ENCODE data around the gene SDCCAG8. TPM values are rescaled to one million over a fixed set of nuclear protein-coding genes. Genes with fewer than 3 reads are reported as not detected.

SDCCAG8 gene
- total RNA-seq, 6 experiments from 2014 or later = 13.4 to 20.6 (median 15.6) TPM

GRCh38 chr1:243399561-243400155 is 143.8 kb downstream of the SDCCAG8 start:
- no peak overlapping the region for H3K4me3 ChIP-seq
- intact Hi-C loops (cut with DNase I) = loop anchor here in 1 of 2 donors (10.0 kb wide), 1 partner anchor 45 kb away; no protein-coding TSS in a partner anchor
- no peak overlapping the region for H3K27ac ChIP-seq
- DNase-seq = no peak
- no peaks in the 10 kb centered on the region for H3K9me3 ChIP-seq
- H3K27me3 ChIP-seq = no peaks in the 10 kb centered on the region
- H3K36me3 ChIP-seq = no peaks in the 10 kb centered on the region
- no peak for TF ChIP-seq POLR2A (IDR thresholded peaks at IDR 0.05)
- no peak for TF ChIP-seq CTCF (IDR thresholded peaks at IDR 0.05)
- ATAC-seq = no peak
- H3K4me1 ChIP-seq = peaks cover 0 to 14% (median 0%) of the 10 kb centered on the region in 4 donors
- 96% methylated on average over 9 of the region's 15 CpGs for WGBS (ENCODE audit: insufficient coverage, low coverage, low lambda C conversion rate, missing lambda C conversion rate)

- intact Hi-C loops (cut with DNase I) = loop anchor here in 1 of 2 donors (10.0 kb wide), 1 partner anchor 48 kb away; no protein-coding TSS in a partner anchor
- Histone ChIP-seq H3K36me3 (no peaks in the 10 kb centered on the region), H3K27me3 (no peaks in the 10 kb centered on the region), H3K4me1 (peaks cover 0 to 9% (median 0%) of the 10 kb centered on the region in 4 donors), H3K9me3 (no peaks in the 10 kb centered on the region), H3K4me3 (no peak overlapping the region), H3K27ac (no peak overlapping the region)
- no peak for ATAC-seq
- no peak for TF ChIP-seq CTCF (IDR thresholded peaks at IDR 0.05)
- no peak for TF ChIP-seq POLR2A (IDR thresholded peaks at IDR 0.05)
- DNase-seq = no peak
- 100% methylated on average over 6 of the region's 6 CpGs for WGBS (ENCODE audit: insufficient coverage, low coverage, low lambda C conversion rate, missing lambda C conversion rate)
Measured at GRCh38 chr1:243402868-243403267, 147.0 kb downstream of the SDCCAG8 start.

- Histone ChIP-seq H3K36me3 (no peaks in the 10 kb centered on the region), H3K27ac (no peak overlapping the region), H3K9me3 (no peaks in the 10 kb centered on the region), H3K4me1 (peaks cover 0 to 1% (median 0%) of the 10 kb centered on the region in 4 donors), H3K4me3 (no peak overlapping the region), H3K27me3 (no peaks in the 10 kb centered on the region)
- intact Hi-C loops (cut with DNase I) = loop anchor here in 1 of 2 donors (10.0 kb wide), 1 partner anchor 52 kb away; no protein-coding TSS in a partner anchor
- 97% methylated on average over 6 of the region's 7 CpGs for WGBS (ENCODE audit: insufficient coverage, low coverage, low lambda C conversion rate, missing lambda C conversion rate)
- ATAC-seq (no peak), DNase-seq (no peak)
- no peak for TF ChIP-seq POLR2A (IDR thresholded peaks at IDR 0.05)
- no peak for TF ChIP-seq CTCF (IDR thresholded peaks at IDR 0.05)
Measured at GRCh38 chr1:243406424-243406823, 150.6 kb downstream of the SDCCAG8 start.

- intact Hi-C loops (cut with DNase I) = loop anchor here in 1 of 2 donors (10.0 kb wide), 1 partner anchor 53 kb away; no protein-coding TSS in a partner anchor
- Histone ChIP-seq H3K4me3 (no peak overlapping the region), H3K4me1 (peaks cover 0 to 5% (median 0%) of the 10 kb centered on the region in 4 donors), H3K9me3 (no peaks in the 10 kb centered on the region), H3K27ac (no peak overlapping the region), H3K36me3 (no peaks in the 10 kb centered on the region), H3K27me3 (no peaks in the 10 kb centered on the region)
- 65% methylated on average over 3 of the region's 3 CpGs for WGBS (ENCODE audit: insufficient coverage, low coverage, low lambda C conversion rate, missing lambda C conversion rate)
- ATAC-seq = peak in 1 of 4 donors; percentile 9
- TF ChIP-seq POLR2A (IDR thresholded peaks at IDR 0.05) = no peak
- TF ChIP-seq CTCF (IDR thresholded peaks at IDR 0.05) = no peak
- DNase-seq = no peak
Measured at GRCh38 chr1:243407284-243408018, 151.6 kb downstream of the SDCCAG8 start.
